Heart left ventricle (tissue), 16 donors: ENCODE data around the gene HOXC11. TPM values are rescaled to one million over a fixed set of nuclear protein-coding genes. Genes with fewer than 3 reads are reported as not detected.

Source experiments
- ATAC-seq, 4 donors: fragments of 200-7000 bp; cut with Tn5 transposase; one replicate each; pipeline ENCODE4 v1.9.1; 2020 to 2022; ENCODE audit warnings: moderate library complexity in 4 of 4, mild to moderate bottlenecking in 3 of 4, moderate number of reproducible peaks in 1 of 4
- DNase-seq, 5 donors: peaks; one replicate each; pipeline ENCODE4 v3.0.0-alpha.2; 2020
- H3K27ac ChIP-seq, 12 donors: fragments of 200-600 bp; sonication (generic) in 4 of 12; one replicate each; pipeline versions ENCODE4 v1.5.0 to v1.8.0; 2016 to 2022; ENCODE audit warnings: mild to moderate bottlenecking in 2 of 12
- H3K27me3 ChIP-seq, 9 donors: fragments of 200-600 bp; sonication (generic) in 2 of 9; one replicate each; pipeline versions ENCODE4 v1.5.1 to v1.8.0; 2016 to 2022; ENCODE audit warnings: mild to moderate bottlenecking in 3 of 9
- H3K36me3 ChIP-seq, 9 donors: fragments of 200-600 bp; sonication (generic) in 2 of 9; one replicate each; pipeline versions ENCODE4 v1.5.0 to v1.8.0; 2018 to 2022; ENCODE audit warnings: mild to moderate bottlenecking in 2 of 9
- H3K4me1 ChIP-seq, 12 donors: fragments of 200-600 bp; sonication (generic) in 4 of 12; one replicate each; pipeline versions ENCODE4 v1.5.0 to v1.8.0; 2016 to 2022; ENCODE audit warnings: mild to moderate bottlenecking in 3 of 12
- H3K4me3 ChIP-seq, 12 donors: fragments of 200-600 bp; sonication (generic) in 4 of 12; one replicate each; pipeline versions ENCODE4 v1.5.0 to v1.8.0; 2017 to 2022; ENCODE audit warnings: mild to moderate bottlenecking in 9 of 12, moderate library complexity in 4 of 12
- H3K9me3 ChIP-seq, 12 donors: fragments of 200-600 bp; sonication (generic) in 4 of 12; one replicate each; pipeline versions ENCODE4 v1.5.0 to v1.8.0; 2016 to 2022; ENCODE audit warnings: mild to moderate bottlenecking in 1 of 12
- POLR2A ChIP-seq, 2 donors: fragments of 450-650 bp; IDR thresholded peaks; one replicate each; pipeline ENCODE4 v1.6.1; 2017; ENCODE audit warnings: antibody characterized with exemption in 2 of 2, mild to moderate bottlenecking in 2 of 2, moderate library complexity in 2 of 2
- WGBS, 4 donors: extraction: QIAGEN DNeasy Blood & Tissue Kit in 2 of 4; methylation state at CpG; one replicate each; pipeline versions ENCODE4 v1.1.5 to v1.1.7; 2013 to 2018; 5-methylcytosine and 5-hydroxymethylcytosine counted together
- intact Hi-C, 10 donors: fragments of 100-400 bp; cut with DNase I; formaldehyde crosslinking; loops; one replicate each; pipeline versions ENCODE4 v1.11.1 to v1.14.2; 2022
- polyA plus RNA-seq, 2 donors: library from polyadenylated mRNA; stranded (reverse); fragments of 200-250 nt; gene quantifications; one replicate each; pipeline ENCODE4 v1.2.3, GENCODE V29; 2013
- total RNA-seq, 9 donors: library from RNA; depleted of rRNA in 2 of 9; stranded (reverse); fragments of >200 nt in 2 of 9; fragmentation: NEBNext Ultra II Directional in 3 of 9; extraction: Animal tissue kit (Norgen Biotek cat#: 25700) in 3 of 9; gene quantifications; one replicate each; pipeline versions ENCODE4 v1.1.0 to v1.2.4, GENCODE V29; 2016 to 2023
- TF ChIP-seq, protein P1 (sequence below), 12 donors: fragments of 200-600 bp; sonication (generic) in 4 of 12; IDR thresholded peaks; one replicate each; pipeline versions ENCODE4 v1.5.0 to v1.8.0; 2018 to 2022; ENCODE audit warnings: antibody characterized with exemption in 12 of 12, mild to moderate bottlenecking in 5 of 12
- donor health status: ischemic (EF 13 %, LVEDD 7.1; RV severe dilation, severe dysfunction).
- donor health status: healthy with polysubstance abuse.
- donor health status: DM: no; HTN: yes; CAD: no.
- donor health status: DM: no; HTN: no; CAD: no.
- donor health status: ischemic (EF 25% LVEDD 6.9; RV normal size, moderate dysfunction).
- donor health status: ischemic (EF 25% LVEDD 5.7; RV mildly dilated, moderate dysfunction).
- donor health status: healthy.
- donor health status: DM: yes; HTN: yes; CAD: no.
- donor health status: ischemic (EF 35%, LVEDD 5.7; RV mildly dilated, moderate dysfunction).
- donor health status: nonischemic (EF 11% LVEDD 7.7; RV severe dilation, severe dysfunction).
- donor health status: DM: yes; HTN: yes; CAD: no.
- donor health status: PGD.
- donor health status: ischemic (EF 29% LVEDD 5.4; RV normal size, mild dysfunction).
- donor health status: nonischemic (EF 23%, LVEDD 6.1; RV moderate dilation, normal function).

HOXC11 gene
- total and polyA plus RNA-seq, 11 donors: not detected

- H3K9me3 ChIP-seq: no peaks in the 10 kb centered on the region
- intact Hi-C loops: no loop called here
- peaks cover 67 to 98% (median 94%) of the 10 kb centered on the region in 9 donors for H3K27me3 ChIP-seq
- H3K4me3 ChIP-seq: no peak overlapping the region
- H3K36me3 ChIP-seq: no peaks in the 10 kb centered on the region
- H3K4me1 ChIP-seq: peaks cover 0 to 22% (median 10%) of the 10 kb centered on the region in 12 donors
- 5 to 9% (median 7%) methylated on average over 17 of the region's 17 CpGs for WGBS, 4 donors
- DNase-seq: no peak
- no peak overlapping the region for H3K27ac ChIP-seq
- TF ChIP-seq, protein P1, sequence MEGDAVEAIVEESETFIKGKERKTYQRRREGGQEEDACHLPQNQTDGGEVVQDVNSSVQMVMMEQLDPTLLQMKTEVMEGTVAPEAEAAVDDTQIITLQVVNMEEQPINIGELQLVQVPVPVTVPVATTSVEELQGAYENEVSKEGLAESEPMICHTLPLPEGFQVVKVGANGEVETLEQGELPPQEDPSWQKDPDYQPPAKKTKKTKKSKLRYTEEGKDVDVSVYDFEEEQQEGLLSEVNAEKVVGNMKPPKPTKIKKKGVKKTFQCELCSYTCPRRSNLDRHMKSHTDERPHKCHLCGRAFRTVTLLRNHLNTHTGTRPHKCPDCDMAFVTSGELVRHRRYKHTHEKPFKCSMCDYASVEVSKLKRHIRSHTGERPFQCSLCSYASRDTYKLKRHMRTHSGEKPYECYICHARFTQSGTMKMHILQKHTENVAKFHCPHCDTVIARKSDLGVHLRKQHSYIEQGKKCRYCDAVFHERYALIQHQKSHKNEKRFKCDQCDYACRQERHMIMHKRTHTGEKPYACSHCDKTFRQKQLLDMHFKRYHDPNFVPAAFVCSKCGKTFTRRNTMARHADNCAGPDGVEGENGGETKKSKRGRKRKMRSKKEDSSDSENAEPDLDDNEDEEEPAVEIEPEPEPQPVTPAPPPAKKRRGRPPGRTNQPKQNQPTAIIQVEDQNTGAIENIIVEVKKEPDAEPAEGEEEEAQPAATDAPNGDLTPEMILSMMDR (IDR thresholded peaks at IDR 0.05): no peak
- TF ChIP-seq POLR2A (IDR thresholded peaks at IDR 0.05): no peak
- ATAC-seq: no peak
Observed at GRCh38 chr12:54010972-54011664, 38.2 kb downstream of the HOXC11 start.

- H3K9me3 ChIP-seq: no peaks in the 10 kb centered on the region
- peaks cover 0 to 22% (median 9%) of the 10 kb centered on the region in 12 donors for H3K4me1 ChIP-seq
- ATAC-seq: no peak
- WGBS, 4 donors: 14 to 24% (median 20%) methylated on average over 14 of the region's 14 CpGs
- no peak overlapping the region for H3K4me3 ChIP-seq
- peaks cover 74 to 98% (median 94%) of the 10 kb centered on the region in 9 donors for H3K27me3 ChIP-seq
- DNase-seq: no peak
- no peak overlapping the region for H3K27ac ChIP-seq
- intact Hi-C loops: no loop called here
- TF ChIP-seq POLR2A (IDR thresholded peaks at IDR 0.05): no peak
- TF ChIP-seq, protein P1 (IDR thresholded peaks at IDR 0.05): no peak
- H3K36me3 ChIP-seq: no peaks in the 10 kb centered on the region
Observed at GRCh38 chr12:54011665-54012532, 39.0 kb downstream of the HOXC11 start.

DNA sequence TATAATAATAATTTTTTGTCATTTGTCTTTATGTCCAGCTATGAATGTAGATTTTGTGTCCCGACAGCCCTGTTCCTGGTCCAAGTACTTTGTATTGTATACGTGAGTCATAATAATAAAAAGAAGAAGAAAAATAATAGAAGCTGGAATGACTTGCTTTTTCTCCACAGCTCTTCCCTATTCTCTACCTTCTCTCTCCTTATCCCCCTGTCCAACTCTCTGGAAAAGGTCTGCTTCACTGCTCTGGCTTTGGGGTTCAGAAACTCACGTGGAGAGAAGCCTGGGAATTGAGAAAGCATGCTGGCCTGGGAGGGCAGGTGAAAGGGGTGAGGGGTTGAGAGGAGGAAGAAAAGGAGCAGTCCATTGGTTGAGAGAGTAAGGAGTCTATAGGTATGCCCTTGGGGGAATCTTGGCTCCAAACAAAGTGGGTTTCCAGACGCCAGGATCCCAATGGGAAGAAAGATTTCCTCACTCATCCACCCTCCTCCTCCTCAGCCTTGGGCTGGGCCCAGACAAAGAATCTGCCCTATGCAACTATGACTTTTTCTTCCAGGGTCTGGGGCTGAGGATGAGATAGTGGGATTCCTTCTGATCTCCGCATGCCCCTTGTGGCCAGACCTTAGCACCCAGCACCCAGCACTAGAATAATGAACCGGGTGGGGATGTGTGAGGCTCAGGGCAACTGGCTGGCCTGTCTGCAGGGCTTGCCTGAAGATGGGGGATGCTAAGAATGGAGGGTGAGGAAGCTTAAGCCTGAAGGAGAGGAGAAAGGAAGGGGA, 39.9 kb downstream of the HOXC11 start:
- Histone ChIP-seq H3K9me3 (no peaks in the 10 kb centered on the region), H3K4me3 (no peak overlapping the region), H3K4me1 (peaks cover 0 to 31% (median 16%) of the 10 kb centered on the region in 12 donors), H3K27ac (no peak overlapping the region), H3K27me3 (peaks cover 75 to 98% (median 94%) of the 10 kb centered on the region in 9 donors), H3K36me3 (no peaks in the 10 kb centered on the region)
- no peak for ATAC-seq
- TF ChIP-seq POLR2A (IDR thresholded peaks at IDR 0.05): no peak
- TF ChIP-seq, protein P1 (IDR thresholded peaks at IDR 0.05): no peak
- DNase-seq: no peak
- 15 to 23% (median 18%) methylated on average over 6 of the region's 6 CpGs for WGBS, 4 donors
- intact Hi-C loops: no loop called here
